Transverse colon (tissue), 3 donors: ENCODE data around the gene ANKRD24.

Experiments used
- CTCF ChIP-seq, 5 experiments: fragments of 200-600 bp in 3 of 5; fragments of 450-650 bp in 2 of 5; sonication (generic) in 3 of 5; IDR thresholded peaks; 1 replicate in 2 of 5; 2 replicates in 3 of 5; pipeline ENCODE4 v1.5.1; 2016 to 2017; ENCODE audit warnings: antibody characterized with exemption in 5 of 5, inconsistent platforms in 3 of 5, mild to moderate bottlenecking in 2 of 5, moderate library complexity in 1 of 5
- EP300 ChIP-seq: sonication (generic); formaldehyde crosslinking; IDR thresholded peaks from one replicate; pipeline ENCODE4 v1.6.1; 2017; ENCODE audit warnings: antibody characterized with exemption, low read depth
- POLR2A ChIP-seq: fragments of 450-650 bp; IDR thresholded peaks from one replicate; pipeline ENCODE4 v1.6.1; 2016; ENCODE audit warnings: antibody characterized with exemption, mild to moderate bottlenecking, moderate library complexity

- TF ChIP-seq CTCF (IDR thresholded peaks at IDR 0.05) (peak; percentile 76 to 92 (median 87)), POLR2A (no peak), EP300 (no peak)
Observed at GRCh38 chr19:4139614-4140236, 42.8 kb upstream of the ANKRD24 start.
